Glutamatergic neuron (in vitro differentiated cells): ENCODE data around the gene GNAQ. TPM values are rescaled to one million over a fixed set of nuclear protein-coding genes. Genes with fewer than 3 reads are reported as not detected.
A peak's percentile ranks its signal among the peaks of the same experiment; 100 is the strongest.

Experiments
- DNase-seq: peaks from one replicate; pipeline ENCODE4 v3.0.0; 2022
- H3K27ac Mint-ChIP-seq: one replicate; pipeline ENCODE4 v1.8.0; 2020; ENCODE audit warnings: mild to moderate bottlenecking, mixed read lengths, inconsistent platforms; ENCODE audit not compliant: unreplicated experiment
- H3K27me3 Mint-ChIP-seq: one replicate; pipeline ENCODE4 v1.8.0; 2020; ENCODE audit warnings: mild to moderate bottlenecking, moderate library complexity, mixed read lengths, inconsistent platforms; ENCODE audit not compliant: unreplicated experiment
- H3K36me3 Mint-ChIP-seq: one replicate; pipeline ENCODE4 v1.8.0; 2020; ENCODE audit warnings: mild to moderate bottlenecking, mixed read lengths, inconsistent platforms; ENCODE audit not compliant: unreplicated experiment
- H3K4me1 Mint-ChIP-seq: one replicate; pipeline ENCODE4 v1.8.0; 2020; ENCODE audit warnings: mild to moderate bottlenecking, low read depth, mixed read lengths, inconsistent platforms; ENCODE audit not compliant: unreplicated experiment
- H3K4me3 Mint-ChIP-seq: one replicate; pipeline ENCODE4 v1.8.0; 2020; ENCODE audit warnings: mild to moderate bottlenecking, mixed read lengths, inconsistent platforms; ENCODE audit not compliant: unreplicated experiment
- H3K9me3 Mint-ChIP-seq: one replicate; pipeline ENCODE4 v1.8.0; 2020; ENCODE audit warnings: mild to moderate bottlenecking, moderate library complexity, mixed read lengths, inconsistent platforms; ENCODE audit not compliant: unreplicated experiment
- total RNA-seq: library from RNA; stranded (reverse); fragmentation: NEBNext Ultra II Directional; extraction: Animal tissue kit (Norgen Biotek cat#: 25700); gene quantifications from one replicate; pipeline ENCODE4 v1.2.1, GENCODE V29; 2021; ENCODE audit not compliant: unreplicated experiment
- TF ChIP-seq, protein P1 (sequence below): fragments of 200-600 bp; sonication (generic); IDR thresholded peaks from one replicate; pipeline ENCODE4 v1.5.0; 2021; ENCODE audit not compliant: partially characterized antibody, unreplicated experiment

Gene GNAQ
- total RNA-seq, 1 donor from 2014 or later, result 72.8 TPM

DNA sequence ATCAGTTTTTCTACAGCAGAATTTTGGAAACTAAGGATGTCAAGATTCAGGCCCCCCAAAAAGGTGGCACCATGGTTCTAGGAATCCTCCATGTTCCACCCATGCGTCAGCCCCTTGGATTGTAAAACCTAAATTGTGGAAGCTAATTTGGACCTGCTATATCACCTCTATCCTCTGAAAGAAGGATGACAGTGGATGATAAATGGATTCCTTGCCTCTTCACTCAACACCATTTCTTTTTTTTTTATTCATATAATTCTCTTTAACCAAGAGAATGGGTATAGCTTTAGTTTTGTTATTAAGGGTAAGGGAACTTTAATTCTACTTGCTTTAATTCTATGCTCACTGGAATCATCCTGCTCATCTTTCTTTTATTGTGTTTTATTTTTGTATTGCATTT, 71.8 kb downstream of the GNAQ start:
- H3K9me3 Mint-ChIP-seq, result peaks cover 7% of the 10 kb centered on the region
- no peak overlapping the region for H3K4me3 Mint-ChIP-seq
- H3K36me3 Mint-ChIP-seq, result no peaks in the 10 kb centered on the region
- TF ChIP-seq, protein P1, sequence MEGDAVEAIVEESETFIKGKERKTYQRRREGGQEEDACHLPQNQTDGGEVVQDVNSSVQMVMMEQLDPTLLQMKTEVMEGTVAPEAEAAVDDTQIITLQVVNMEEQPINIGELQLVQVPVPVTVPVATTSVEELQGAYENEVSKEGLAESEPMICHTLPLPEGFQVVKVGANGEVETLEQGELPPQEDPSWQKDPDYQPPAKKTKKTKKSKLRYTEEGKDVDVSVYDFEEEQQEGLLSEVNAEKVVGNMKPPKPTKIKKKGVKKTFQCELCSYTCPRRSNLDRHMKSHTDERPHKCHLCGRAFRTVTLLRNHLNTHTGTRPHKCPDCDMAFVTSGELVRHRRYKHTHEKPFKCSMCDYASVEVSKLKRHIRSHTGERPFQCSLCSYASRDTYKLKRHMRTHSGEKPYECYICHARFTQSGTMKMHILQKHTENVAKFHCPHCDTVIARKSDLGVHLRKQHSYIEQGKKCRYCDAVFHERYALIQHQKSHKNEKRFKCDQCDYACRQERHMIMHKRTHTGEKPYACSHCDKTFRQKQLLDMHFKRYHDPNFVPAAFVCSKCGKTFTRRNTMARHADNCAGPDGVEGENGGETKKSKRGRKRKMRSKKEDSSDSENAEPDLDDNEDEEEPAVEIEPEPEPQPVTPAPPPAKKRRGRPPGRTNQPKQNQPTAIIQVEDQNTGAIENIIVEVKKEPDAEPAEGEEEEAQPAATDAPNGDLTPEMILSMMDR, result no peak
- peaks cover 3% of the 10 kb centered on the region for H3K27me3 Mint-ChIP-seq
- DNase-seq, result no peak
- H3K27ac Mint-ChIP-seq, result no peak overlapping the region
- peaks cover 19% of the 10 kb centered on the region for H3K4me1 Mint-ChIP-seq

DNA sequence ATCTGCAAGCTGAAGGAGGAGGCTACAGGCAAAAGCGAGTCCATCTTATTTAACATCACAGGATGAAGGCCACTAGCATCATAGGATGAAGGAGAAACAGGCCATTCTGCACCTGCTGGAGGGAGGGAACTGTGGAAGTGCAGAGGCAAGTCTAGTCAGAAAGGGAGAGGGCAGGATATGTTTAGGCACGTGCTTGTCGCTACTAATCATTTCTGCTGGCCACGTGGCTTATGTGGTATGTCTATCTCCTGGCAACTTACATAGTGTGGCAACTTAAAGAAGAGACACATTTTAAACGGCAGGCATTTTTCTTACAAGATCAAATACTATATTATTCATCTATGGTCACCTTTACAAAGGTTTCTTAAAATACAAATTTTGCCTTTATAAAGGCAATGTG, 74.0 kb downstream of the GNAQ start:
- Mint-ChIP-seq H3K4me1 (peaks cover 35% of the 10 kb centered on the region), H3K4me3 (no peak overlapping the region), H3K36me3 (no peaks in the 10 kb centered on the region), H3K9me3 (peaks cover 7% of the 10 kb centered on the region), H3K27me3 (peaks cover 3% of the 10 kb centered on the region), H3K27ac (no peak overlapping the region)
- no peak for DNase-seq
- TF ChIP-seq, protein P1, result no peak

DNA sequence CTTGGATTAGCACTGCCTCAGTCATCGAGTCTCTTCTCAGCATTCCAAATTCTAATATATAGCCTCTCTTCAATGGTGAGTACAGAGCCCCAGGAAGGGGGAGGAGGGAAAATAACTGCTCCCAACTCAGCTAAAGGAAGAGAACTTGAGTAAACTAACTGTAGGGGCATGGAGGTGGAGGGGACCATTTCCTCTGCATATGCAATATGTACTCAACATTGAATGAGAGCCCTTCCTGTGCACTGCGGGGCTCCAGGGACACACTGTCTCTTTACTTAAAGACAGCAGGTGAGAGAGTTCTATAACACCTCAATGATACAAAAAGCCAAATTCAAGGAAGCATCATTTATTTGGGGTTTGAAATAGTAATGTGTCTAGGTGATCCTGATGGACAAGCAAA, 75.1 kb downstream of the GNAQ start:
- TF ChIP-seq, protein P1, result no peak
- no peak overlapping the region for H3K4me3 Mint-ChIP-seq
- DNase-seq, result no peak
- peaks cover 37% of the 10 kb centered on the region for H3K4me1 Mint-ChIP-seq
- no peak overlapping the region for H3K27ac Mint-ChIP-seq
- no peaks in the 10 kb centered on the region for H3K36me3 Mint-ChIP-seq
- peaks cover 2% of the 10 kb centered on the region for H3K27me3 Mint-ChIP-seq
- H3K9me3 Mint-ChIP-seq, result peaks cover 7% of the 10 kb centered on the region

DNA sequence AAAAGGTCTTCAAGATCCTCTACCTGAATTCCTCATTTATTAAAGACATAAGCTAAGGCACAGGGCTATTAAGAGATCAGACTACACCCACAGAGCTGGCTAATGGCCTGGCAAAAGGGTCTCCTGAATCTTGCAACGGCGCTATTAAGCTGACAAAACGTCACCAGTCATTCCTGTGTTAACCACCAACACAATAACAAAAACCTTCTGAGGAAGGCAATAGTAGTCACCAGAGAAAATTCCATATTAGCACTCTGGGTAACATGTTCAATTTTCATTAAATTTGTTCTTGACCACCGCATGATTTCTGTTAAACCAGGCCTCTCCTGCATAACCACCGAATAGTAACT, 77.0 kb downstream of the GNAQ start:
- H3K27ac Mint-ChIP-seq, result peak overlapping the region; percentile 26

DNA sequence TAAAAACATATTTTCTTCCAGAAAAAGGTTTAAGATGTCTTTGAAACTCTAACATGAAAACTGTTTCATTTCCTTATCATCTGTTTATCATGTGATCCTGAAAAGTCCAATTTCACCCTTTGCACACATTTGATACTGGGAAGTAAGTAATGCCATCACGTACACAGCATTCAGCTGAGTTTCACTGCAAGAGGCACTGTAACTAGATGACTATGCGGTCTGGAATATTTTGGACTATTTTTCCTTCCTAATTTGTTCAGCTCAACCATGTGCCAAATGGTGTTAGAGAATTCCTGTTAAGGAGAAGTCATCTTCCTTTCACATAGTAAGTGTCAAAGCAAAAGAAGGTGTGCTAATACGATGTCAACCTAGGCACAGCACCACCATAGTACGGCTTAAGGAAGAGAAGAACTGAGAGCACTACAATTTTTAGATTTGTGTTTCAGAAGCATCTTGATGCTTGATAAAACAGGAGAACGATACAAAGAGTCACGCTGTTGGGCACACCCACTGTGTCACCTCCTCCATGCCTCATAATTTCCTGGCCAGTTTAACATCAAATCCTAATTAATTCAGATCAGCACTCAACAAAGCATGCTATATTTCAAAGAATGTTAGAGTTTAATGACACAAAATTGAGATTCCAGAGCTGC, 77.5 kb downstream of the GNAQ start:
- Mint-ChIP-seq H3K27ac (peak overlapping the region; percentile 26), H3K27me3 (no peaks in the 10 kb centered on the region), H3K9me3 (peaks cover 4% of the 10 kb centered on the region), H3K4me3 (peak overlapping the region; percentile 49), H3K36me3 (no peaks in the 10 kb centered on the region), H3K4me1 (peaks cover 41% of the 10 kb centered on the region)
- no peak for DNase-seq
- TF ChIP-seq, protein P1, result no peak

More for the DNA sequence above, 77.0 kb downstream of the GNAQ start:
- no peak for DNase-seq
- H3K9me3 Mint-ChIP-seq, result peaks cover 4% of the 10 kb centered on the region
- H3K4me1 Mint-ChIP-seq, result peaks cover 37% of the 10 kb centered on the region
- no peaks in the 10 kb centered on the region for H3K27me3 Mint-ChIP-seq
- TF ChIP-seq, protein P1, result no peak
- peak overlapping the region; percentile 49 for H3K4me3 Mint-ChIP-seq
- no peaks in the 10 kb centered on the region for H3K36me3 Mint-ChIP-seq
